Panc1 (cell line): ENCODE measurements around the gene PHF20. TPM values are rescaled to one million over a fixed set of nuclear protein-coding genes. Genes with fewer than 3 reads are reported as not detected.

Experiments used
- ATAC-seq: fragments of 200-7000 bp; cut with Tn5 transposase; 2 replicates; pipeline ENCODE4 v1.9.1; 2020; ENCODE audit warnings: mild to moderate bottlenecking, moderate library complexity
- BruUV-seq: library from RNA; stranded (reverse); fragments of 400-500 nt; replicated peaks from 2 replicates; lab custom pipeline; 2021; lab: Mats Ljungman, UMichigan
- CTCF ChIA-PET: fragments of 300-600 bp; sonication (Branson Sonifier 250); formaldehyde crosslinking; loops from one replicate; lab custom pipeline; 2022; ENCODE audit warnings: antibody characterized with exemption; lab: Charles Lee
- POLR2A ChIA-PET: fragments of 300-600 bp; sonication (Branson Sonifier 250); formaldehyde crosslinking; loops from one replicate; lab custom pipeline; 2022; ENCODE audit warnings: antibody characterized with exemption; lab: Charles Lee
- DNase-seq: peaks from one replicate; pipeline ENCODE4 v3.0.0-alpha.2; 2010; ENCODE audit warnings: low read depth, low spot score
- H3K27ac ChIP-seq: 2 replicates; pipeline ENCODE4 v1.5.1; 2011; ENCODE audit warnings: mild to moderate bottlenecking, low read length, inconsistent platforms
- H3K27me3 ChIP-seq: fragments of 200-500 bp; sonication (Bioruptor generic); 2 replicates; pipeline ENCODE4 v1.6.0; 2014; ENCODE audit warnings: low read length, inconsistent platforms; ENCODE audit not compliant: control insufficient read depth, insufficient read depth
- H3K36me3 ChIP-seq: fragments of 200-500 bp; sonication (Bioruptor generic); 2 replicates; pipeline ENCODE4 v1.5.1; 2014; ENCODE audit warnings: inconsistent platforms, mild to moderate bottlenecking, low read length, moderate library complexity; ENCODE audit not compliant: control insufficient read depth, insufficient read depth
- H3K4me1 ChIP-seq: 2 replicates; pipeline ENCODE4 v1.5.1; 2011; ENCODE audit warnings: inconsistent platforms, mild to moderate bottlenecking, low read length, moderate library complexity; ENCODE audit not compliant: control insufficient read depth, insufficient read depth
- H3K4me3 ChIP-seq, 2 experiments: 2 replicates each; pipeline ENCODE4 v1.5.1; 2011 to 2012; ENCODE audit warnings: low read depth in 2 of 2, low read length in 2 of 2, mild to moderate bottlenecking in 2 of 2, inconsistent platforms in 1 of 2, moderate library complexity in 1 of 2
- H3K9me3 ChIP-seq: fragments of 200-500 bp; sonication (Bioruptor generic); 2 replicates; pipeline ENCODE4 v1.5.1; 2014; ENCODE audit warnings: low read depth, mild to moderate bottlenecking, inconsistent platforms, low read length, moderate library complexity; ENCODE audit not compliant: control insufficient read depth, insufficient read depth
- CTCF ChIP-seq: fragments of 450-650 bp; IDR thresholded peaks from 2 replicates; pipeline ENCODE4 v1.5.1; 2017; ENCODE audit warnings: mild to moderate bottlenecking
- POLR2AphosphoS5 ChIP-seq: IDR thresholded peaks from 2 replicates; pipeline ENCODE4 v1.6.1; 2012; ENCODE audit warnings: mild to moderate bottlenecking, low read depth, low read length, moderate library complexity
- REST ChIP-seq, 2 experiments: IDR thresholded peaks; 2 replicates each; pipeline ENCODE4 v1.6.1; 2011 to 2012; ENCODE audit warnings: low read depth in 2 of 2, control low read depth in 1 of 2, low read length in 1 of 2, mild to moderate bottlenecking in 1 of 2, moderate library complexity in 1 of 2; ENCODE audit not compliant: insufficient read depth in 1 of 2
- SIN3A ChIP-seq: IDR thresholded peaks from 2 replicates; pipeline ENCODE4 v1.6.1; 2012; ENCODE audit warnings: low read depth, mild to moderate bottlenecking, low read length, moderate library complexity, borderline replicate concordance; ENCODE audit not compliant: insufficient read depth
- TCF7L2 ChIP-seq: IDR thresholded peaks from 2 replicates; pipeline ENCODE4 v1.6.1; 2011; ENCODE audit warnings: mild to moderate bottlenecking, low read depth, low read length, inconsistent platforms
- in situ Hi-C: cut with HindIII; loops from 2 replicates; pipeline ENCODE4 v1.10.0; 2016; ENCODE audit warnings: low sequenced_read_pairs, low pct_unique_long_range_greater_than_20kb
- intact Hi-C: fragments of 100-400 bp; cut with micrococcal nuclease; formaldehyde crosslinking; loops from one replicate; pipeline ENCODE4 v1.10.0; 2022; ENCODE audit not compliant: unreplicated experiment
- total RNA-seq: library from RNA; stranded (reverse); gene quantifications from one replicate; pipeline ENCODE4 v1.2.1, GENCODE V29; 2021; ENCODE audit not compliant: unreplicated experiment

PHF20 gene
- total RNA-seq, 1 experiment from 2014 or later, result 51.5 TPM

- Histone ChIP-seq H3K4me1 (no peaks in the 10 kb centered on the region), H3K4me3 (no peak overlapping the region), H3K9me3 (no peaks in the 10 kb centered on the region), H3K27ac (no peak overlapping the region), H3K27me3 (no peaks in the 10 kb centered on the region), H3K36me3 (no peaks in the 10 kb centered on the region)
- ChIA-PET POLR2A (interaction anchor here (0.6 kb wide), 1 partner anchor 11 kb away, joined by 3 read pairs; no protein-coding TSS in a partner anchor), CTCF (interaction anchor here (1.8 kb wide), 1 partner anchor 9 kb away, joined by 4 read pairs; no protein-coding TSS in a partner anchor)
- BruUV-seq, result no TSS peak
- DNase-seq, result no peak
- TF ChIP-seq POLR2AphosphoS5 (no peak), SIN3A (no peak), CTCF (no peak), TCF7L2 (no peak), REST (IDR thresholded peaks at IDR 0.05; ENCODE audit: insufficient read depth in 1 of 2, low read depth in 2 of 2, low read length in 1 of 2) (no peak)
- ATAC-seq, result no peak
- in situ Hi-C loops (no loop called here), intact Hi-C loops (no loop called here)
Observed at GRCh38 chr20:35981969-35982368, 210.2 kb downstream of the PHF20 start.

GRCh38 chr20:35984382-35984781, 212.6 kb downstream of the PHF20 start:
- no peak overlapping the region for H3K4me3 ChIP-seq
- no TSS peak for BruUV-seq
- H3K4me1 ChIP-seq, result no peaks in the 10 kb centered on the region
- no peaks in the 10 kb centered on the region for H3K27me3 ChIP-seq
- in situ Hi-C loops (no loop called here), intact Hi-C loops (no loop called here)
- DNase-seq (no peak), ATAC-seq (no peak)
- TF ChIP-seq REST (IDR thresholded peaks at IDR 0.05; ENCODE audit: insufficient read depth in 1 of 2, low read depth in 2 of 2, low read length in 1 of 2) (no peak), SIN3A (no peak), CTCF (no peak), POLR2AphosphoS5 (no peak), TCF7L2 (no peak)
- no peak overlapping the region for H3K27ac ChIP-seq
- ChIA-PET POLR2A (no interaction called here), CTCF (interaction anchor here (0.6 to 1.5 kb wide), 2 partner anchors 23 to 215 kb away, joined by 4 to 6 read pairs; no protein-coding TSS in a partner anchor)
- H3K36me3 ChIP-seq, result no peaks in the 10 kb centered on the region
- no peaks in the 10 kb centered on the region for H3K9me3 ChIP-seq
